ENCODE results near the gene GNAO1.

- TF ChIP-seq, protein P1, sequence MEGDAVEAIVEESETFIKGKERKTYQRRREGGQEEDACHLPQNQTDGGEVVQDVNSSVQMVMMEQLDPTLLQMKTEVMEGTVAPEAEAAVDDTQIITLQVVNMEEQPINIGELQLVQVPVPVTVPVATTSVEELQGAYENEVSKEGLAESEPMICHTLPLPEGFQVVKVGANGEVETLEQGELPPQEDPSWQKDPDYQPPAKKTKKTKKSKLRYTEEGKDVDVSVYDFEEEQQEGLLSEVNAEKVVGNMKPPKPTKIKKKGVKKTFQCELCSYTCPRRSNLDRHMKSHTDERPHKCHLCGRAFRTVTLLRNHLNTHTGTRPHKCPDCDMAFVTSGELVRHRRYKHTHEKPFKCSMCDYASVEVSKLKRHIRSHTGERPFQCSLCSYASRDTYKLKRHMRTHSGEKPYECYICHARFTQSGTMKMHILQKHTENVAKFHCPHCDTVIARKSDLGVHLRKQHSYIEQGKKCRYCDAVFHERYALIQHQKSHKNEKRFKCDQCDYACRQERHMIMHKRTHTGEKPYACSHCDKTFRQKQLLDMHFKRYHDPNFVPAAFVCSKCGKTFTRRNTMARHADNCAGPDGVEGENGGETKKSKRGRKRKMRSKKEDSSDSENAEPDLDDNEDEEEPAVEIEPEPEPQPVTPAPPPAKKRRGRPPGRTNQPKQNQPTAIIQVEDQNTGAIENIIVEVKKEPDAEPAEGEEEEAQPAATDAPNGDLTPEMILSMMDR (conservative IDR thresholded peaks at IDR 0.05 in 1 of 2, IDR thresholded peaks at IDR 0.05 in 1 of 2; ENCODE audit: extremely low read depth in 1 of 2, insufficient read depth in 1 of 2, low read depth in 1 of 2, low read length in 2 of 2) = no peak
- TF ChIP-seq EZH2 (IDR thresholded peaks at IDR 0.05; ENCODE audit: borderline replicate concordance, low read length) = no peak
Observed at GRCh38 chr16:56309008-56309407, 117.7 kb downstream of the GNAO1 start.
